Transverse colon (tissue), 4 donors: ENCODE measurements around the gene TRIM56.
"Not testable (repeated sequence)": the region's sequence is repeated elsewhere in the genome, so short reads cannot be mapped to it uniquely, and the experiment has no call there.

ENCODE experiments used
- CTCF ChIP-seq, 5 experiments: fragments of 200-600 bp in 3 of 5; fragments of 450-650 bp in 2 of 5; sonication (generic) in 3 of 5; IDR thresholded peaks; 1 replicate in 2 of 5; 2 replicates in 3 of 5; pipeline ENCODE4 v1.5.1; 2016 to 2017; ENCODE audit warnings: antibody characterized with exemption in 5 of 5, inconsistent platforms in 3 of 5, mild to moderate bottlenecking in 2 of 5, moderate library complexity in 1 of 5
- EP300 ChIP-seq: sonication (generic); formaldehyde crosslinking; IDR thresholded peaks from one replicate; pipeline ENCODE4 v1.6.1; 2017; ENCODE audit warnings: antibody characterized with exemption, low read depth
- POLR2AphosphoS5 ChIP-seq, 3 donors: sonication (generic); formaldehyde crosslinking; IDR thresholded peaks; one replicate each; pipeline ENCODE4 v1.6.1; 2016; ENCODE audit warnings: antibody characterized with exemption in 3 of 3

GRCh38 chr7:101121631-101121990 lies 36.3 kb downstream of the TRIM56 start:
- TF ChIP-seq CTCF (IDR thresholded peaks at IDR 0.05); POLR2AphosphoS5 (IDR thresholded peaks at IDR 0.05); EP300: not testable (repeated sequence)
